Ishikawa (cell line): ENCODE measurements around the gene FABP1.

Source experiments
- CEBPB ChIP-seq: IDR thresholded peaks from 2 replicates; pipeline ENCODE4 v1.6.1; 2012
- CREB1 ChIP-seq: IDR thresholded peaks from 2 replicates; pipeline ENCODE4 v1.6.1; 2012; ENCODE audit warnings: low read depth
- EGR1 ChIP-seq: IDR thresholded peaks from 2 replicates; pipeline ENCODE4 v1.6.1; 2012
- EP300 ChIP-seq: IDR thresholded peaks from 2 replicates; pipeline ENCODE4 v1.6.1; 2012; ENCODE audit warnings: borderline replicate concordance
- FOXM1 ChIP-seq: IDR thresholded peaks from 2 replicates; pipeline ENCODE4 v1.6.1; 2012; ENCODE audit warnings: low read depth, borderline replicate concordance
- MAX ChIP-seq: IDR thresholded peaks from 2 replicates; pipeline ENCODE4 v1.6.1; 2012
- NFIC ChIP-seq: IDR thresholded peaks from 2 replicates; pipeline ENCODE4 v1.6.1; 2012
- RAD21 ChIP-seq: IDR thresholded peaks from 2 replicates; pipeline ENCODE4 v1.6.1; 2012; ENCODE audit warnings: low read depth
- REST ChIP-seq: IDR thresholded peaks from 2 replicates; pipeline ENCODE4 v1.6.1; 2012; ENCODE audit warnings: low read depth, mild to moderate bottlenecking
- TAF1 ChIP-seq: IDR thresholded peaks from 2 replicates; pipeline ENCODE4 v1.6.1; 2012; ENCODE audit warnings: low read depth, mild to moderate bottlenecking
- TCF12 ChIP-seq: IDR thresholded peaks from 2 replicates; pipeline ENCODE4 v1.6.1; 2012; ENCODE audit warnings: low read depth
- TEAD4 ChIP-seq: IDR thresholded peaks from 2 replicates; pipeline ENCODE4 v1.6.1; 2012
- USF1 ChIP-seq: IDR thresholded peaks from 2 replicates; pipeline ENCODE4 v1.6.1; 2012
- YY1 ChIP-seq: IDR thresholded peaks from 2 replicates; pipeline ENCODE4 v1.6.1; 2012; ENCODE audit warnings: low read depth
- ZBTB7A ChIP-seq: IDR thresholded peaks from 2 replicates; pipeline ENCODE4 v1.6.1; 2012; ENCODE audit warnings: low read depth

Gene FABP1

GRCh38 chr2:88133875-88134274 lies 6.0 kb upstream of the FABP1 start:
- no peak for TF ChIP-seq ZBTB7A
- TF ChIP-seq NFIC: no peak
- TF ChIP-seq TCF12: no peak
- TF ChIP-seq TAF1: no peak
- no peak for TF ChIP-seq FOXM1

- TF ChIP-seq TEAD4: no peak
- TF ChIP-seq CEBPB: no peak
- no peak for TF ChIP-seq REST
- TF ChIP-seq YY1: no peak
Measured at GRCh38 chr2:88131999-88132368, 4.1 kb upstream of the FABP1 start.

- no peak for TF ChIP-seq USF1
- no peak for TF ChIP-seq YY1
- TF ChIP-seq TCF12: no peak
- TF ChIP-seq MAX: no peak
Measured at GRCh38 chr2:88131201-88131998, 3.5 kb upstream of the FABP1 start.

GRCh38 chr2:88129313-88129959 lies 1.6 kb upstream of the FABP1 start:
- no peak for TF ChIP-seq EP300
- TF ChIP-seq MAX: no peak

- no peak for TF ChIP-seq REST
- TF ChIP-seq EP300: no peak
- TF ChIP-seq USF1: no peak
- no peak for TF ChIP-seq RAD21
- TF ChIP-seq CEBPB: no peak
- TF ChIP-seq ZBTB7A: no peak
- no peak for TF ChIP-seq NFIC
- TF ChIP-seq MAX: no peak
- no peak for TF ChIP-seq YY1
- TF ChIP-seq TCF12: no peak
Measured at GRCh38 chr2:88128654-88129312, 921 bp upstream of the FABP1 start.

- TF ChIP-seq NFIC (no peak), EGR1 (no peak), TEAD4 (no peak), FOXM1 (no peak), TCF12 (no peak), CREB1 (no peak), REST (no peak), TAF1 (no peak), MAX (no peak), CEBPB (no peak), EP300 (no peak)
Measured at GRCh38 chr2:88127638-88127887, 299 bp downstream of the FABP1 start.
